GM12872 (cell line): ENCODE data around the gene FGFR2.

Experiments
- TF ChIP-seq, protein P1 (sequence below): IDR thresholded peaks from 3 replicates; pipeline ENCODE4 v1.5.1; 2011; ENCODE audit warnings: low read depth, mild to moderate bottlenecking, low read length, moderate library complexity; ENCODE audit not compliant: insufficient read depth

FGFR2 gene

DNA sequence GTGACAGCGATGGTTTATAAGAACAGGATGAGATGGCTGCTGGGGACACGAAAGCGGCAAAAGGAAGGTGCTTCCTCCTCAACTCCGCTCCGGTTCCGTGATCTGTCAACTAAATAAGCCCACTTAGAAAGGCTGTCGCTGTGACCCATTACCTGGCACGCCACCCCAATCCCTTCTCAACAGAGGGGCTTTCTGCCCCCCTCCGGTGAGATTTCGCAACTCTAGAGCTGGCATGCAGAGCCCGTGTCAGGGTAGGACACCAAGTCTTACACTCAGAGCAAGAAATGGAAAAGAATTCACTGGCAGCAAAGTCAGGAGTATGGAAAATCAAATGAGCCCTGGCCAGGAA, 66.4 kb downstream of the FGFR2 start:
- TF ChIP-seq, protein P1, sequence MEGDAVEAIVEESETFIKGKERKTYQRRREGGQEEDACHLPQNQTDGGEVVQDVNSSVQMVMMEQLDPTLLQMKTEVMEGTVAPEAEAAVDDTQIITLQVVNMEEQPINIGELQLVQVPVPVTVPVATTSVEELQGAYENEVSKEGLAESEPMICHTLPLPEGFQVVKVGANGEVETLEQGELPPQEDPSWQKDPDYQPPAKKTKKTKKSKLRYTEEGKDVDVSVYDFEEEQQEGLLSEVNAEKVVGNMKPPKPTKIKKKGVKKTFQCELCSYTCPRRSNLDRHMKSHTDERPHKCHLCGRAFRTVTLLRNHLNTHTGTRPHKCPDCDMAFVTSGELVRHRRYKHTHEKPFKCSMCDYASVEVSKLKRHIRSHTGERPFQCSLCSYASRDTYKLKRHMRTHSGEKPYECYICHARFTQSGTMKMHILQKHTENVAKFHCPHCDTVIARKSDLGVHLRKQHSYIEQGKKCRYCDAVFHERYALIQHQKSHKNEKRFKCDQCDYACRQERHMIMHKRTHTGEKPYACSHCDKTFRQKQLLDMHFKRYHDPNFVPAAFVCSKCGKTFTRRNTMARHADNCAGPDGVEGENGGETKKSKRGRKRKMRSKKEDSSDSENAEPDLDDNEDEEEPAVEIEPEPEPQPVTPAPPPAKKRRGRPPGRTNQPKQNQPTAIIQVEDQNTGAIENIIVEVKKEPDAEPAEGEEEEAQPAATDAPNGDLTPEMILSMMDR = no peak

GRCh38 chr10:121531076-121531829, 67.0 kb downstream of the FGFR2 start:
- TF ChIP-seq, protein P1 = no peak

DNA sequence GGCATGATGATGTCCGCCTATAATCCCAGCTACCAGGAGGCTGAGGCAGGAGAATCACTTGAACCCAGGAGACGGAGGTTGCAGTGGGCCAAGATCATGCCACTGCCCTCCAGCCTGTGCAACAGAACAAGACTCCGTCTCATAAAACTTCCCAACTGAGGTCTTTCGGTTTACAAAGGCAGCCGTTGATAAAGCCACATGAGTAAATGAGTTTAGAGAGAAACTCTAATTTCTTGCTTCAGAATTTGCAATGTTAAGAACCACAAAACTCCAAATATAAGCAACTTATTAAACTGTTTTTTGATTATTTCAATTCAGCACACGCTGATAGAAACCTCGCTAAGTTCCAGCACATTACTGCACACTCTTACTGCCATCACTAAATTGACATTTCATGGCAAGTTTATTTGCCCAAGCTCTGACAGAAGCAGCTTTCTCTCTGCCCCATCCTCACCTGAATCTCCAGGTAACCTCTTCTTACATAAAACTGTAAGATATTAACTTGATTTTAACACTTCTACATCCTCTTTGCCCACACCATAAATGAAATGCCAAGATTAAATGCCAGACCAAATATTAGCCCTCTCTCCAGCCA, 67.7 kb downstream of the FGFR2 start:
- TF ChIP-seq, protein P1 = no peak

GRCh38 chr10:121527690-121528089, 70.6 kb downstream of the FGFR2 start:
- TF ChIP-seq, protein P1 = no peak

DNA sequence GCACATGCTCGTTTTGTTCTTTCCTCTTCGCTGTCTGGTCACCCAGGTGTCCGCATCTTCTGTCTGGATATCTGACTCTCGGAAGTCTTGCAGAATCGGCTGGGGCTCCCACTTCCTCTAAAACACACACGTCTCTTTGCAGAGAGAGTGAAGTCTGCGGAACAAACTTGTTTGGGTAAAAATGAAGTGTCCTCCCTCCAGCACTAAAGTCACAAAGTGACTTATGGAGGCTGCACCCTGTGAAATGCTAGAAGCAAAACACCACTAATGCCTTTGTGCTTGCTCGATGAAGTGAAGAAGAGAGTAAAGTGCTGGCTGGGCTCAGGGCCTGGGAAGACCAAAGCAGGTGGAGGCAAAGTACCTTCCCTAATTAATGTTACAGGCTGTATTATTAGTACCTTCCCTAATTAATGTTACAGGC, 71.4 kb downstream of the FGFR2 start:
- TF ChIP-seq, protein P1 = no peak

DNA sequence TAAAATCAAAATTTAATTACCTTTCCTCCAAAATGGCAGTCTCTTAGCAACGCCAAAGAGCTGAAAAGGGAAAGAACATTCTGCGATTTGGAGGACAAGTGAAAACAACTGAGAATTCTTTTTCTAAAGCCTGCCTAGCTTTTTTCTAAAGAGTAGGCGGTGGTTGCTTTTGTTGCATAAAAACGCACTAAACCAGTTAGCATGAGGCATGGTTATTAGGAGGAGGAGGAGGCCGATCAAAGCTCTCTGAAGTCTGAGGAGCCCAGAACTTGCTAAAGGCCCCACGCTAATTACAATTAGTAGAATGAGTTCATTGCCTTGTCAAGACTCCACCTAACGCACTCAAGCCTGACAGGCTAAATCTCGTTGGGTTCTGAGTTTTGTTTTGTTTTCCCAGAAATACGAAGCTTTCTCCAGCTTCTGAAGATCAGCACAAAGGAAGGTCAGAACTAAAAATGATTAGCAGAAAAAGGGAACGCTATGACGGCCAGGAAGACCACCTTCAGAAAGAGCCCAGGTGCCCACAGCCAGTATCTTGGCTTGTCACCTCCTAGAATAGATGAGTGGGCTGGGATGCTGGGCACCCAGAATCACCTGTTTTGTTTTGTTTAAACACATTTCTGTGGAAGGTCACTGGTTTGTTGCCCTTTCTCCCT, 72.0 kb downstream of the FGFR2 start:
- TF ChIP-seq, protein P1 = no peak

DNA sequence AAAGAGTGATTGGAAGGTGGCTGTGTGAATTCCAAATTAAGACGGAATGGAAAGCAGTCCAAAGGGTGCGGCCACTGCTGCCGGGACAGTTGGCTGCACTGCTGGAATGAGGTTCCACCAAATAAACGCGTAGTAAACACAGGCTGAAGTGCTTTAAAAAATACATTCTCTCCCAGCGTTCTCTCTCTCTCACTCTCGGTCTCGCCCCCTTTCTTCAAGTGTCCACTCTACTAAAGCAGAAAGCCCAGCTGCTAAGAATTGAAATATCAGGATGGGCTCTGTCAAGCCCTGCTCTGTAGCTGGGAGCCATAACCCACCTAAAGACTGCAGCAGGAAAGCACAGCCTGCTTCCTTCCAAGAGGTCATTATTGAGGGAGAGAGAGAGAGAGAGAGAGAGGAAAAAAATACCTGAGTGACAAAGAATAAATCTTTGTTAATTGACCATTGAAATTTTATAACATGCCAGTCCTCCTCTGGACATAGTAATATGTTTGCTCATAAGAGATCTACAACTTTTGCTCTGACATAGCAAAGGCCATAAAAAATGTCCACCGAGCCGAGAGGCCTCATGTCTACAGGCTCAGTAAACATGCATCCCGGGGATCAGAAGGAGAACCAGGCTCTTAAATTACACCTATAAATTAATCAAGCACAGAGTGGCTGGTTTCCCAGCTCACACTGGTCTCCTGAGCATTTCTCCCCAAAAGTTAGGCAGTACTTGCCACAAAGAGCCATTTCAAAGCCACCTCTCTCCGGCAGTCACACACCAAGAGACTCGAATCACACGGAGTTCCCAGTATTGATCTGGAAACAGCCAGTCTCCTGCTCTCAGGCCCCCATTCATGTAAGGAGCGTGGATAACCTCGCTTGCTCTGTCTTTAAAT, 72.8 kb downstream of the FGFR2 start:
- TF ChIP-seq, protein P1 = no peak
